Measurements from ENCODE around the gene HOXA5.
A peak's percentile ranks its signal among the peaks of the same experiment; 100 is the strongest.

The HOXA5 gene

DNA sequence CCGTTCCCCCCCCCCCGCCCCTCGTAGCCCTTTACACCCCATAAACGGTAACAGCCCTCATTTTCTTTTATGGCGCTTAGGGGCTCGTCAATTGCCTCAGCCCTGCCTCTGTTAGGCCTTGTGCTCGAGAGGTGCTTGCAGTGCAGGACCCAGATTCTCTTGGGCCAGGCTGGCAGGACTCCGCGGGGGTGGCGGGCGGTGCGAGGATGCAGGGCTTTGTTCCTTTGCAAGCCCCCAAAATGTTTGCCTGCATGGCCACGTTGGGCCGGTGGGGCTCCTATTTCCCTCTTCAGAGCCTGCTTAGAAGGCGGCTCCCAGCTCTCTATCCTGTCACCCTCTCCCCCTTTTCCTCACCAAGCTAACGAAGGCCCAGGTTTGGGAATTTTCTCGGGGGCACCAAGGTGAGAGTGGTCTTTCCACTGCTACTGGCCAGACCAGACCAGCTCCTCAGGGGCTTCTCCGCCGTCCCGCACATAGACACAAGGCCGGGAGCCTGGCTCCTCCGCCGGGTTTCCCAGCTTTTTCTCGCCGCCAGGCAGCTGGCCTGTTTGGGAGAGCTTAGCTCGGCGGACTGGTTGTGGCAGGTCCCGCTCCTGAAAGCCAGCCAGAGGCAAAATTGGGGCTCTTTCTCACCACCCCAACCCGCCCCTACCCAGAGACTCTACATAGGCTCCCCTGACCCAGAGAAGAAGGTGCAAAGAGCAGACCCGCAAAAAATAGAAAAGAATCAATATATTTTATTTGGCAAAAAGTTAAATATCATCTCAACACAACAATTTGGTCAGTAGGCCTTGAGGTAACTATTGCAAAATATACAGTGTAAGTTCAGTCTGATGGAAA is 18.5 kb upstream of the HOXA5 start:
- TF ChIP-seq, protein P1, sequence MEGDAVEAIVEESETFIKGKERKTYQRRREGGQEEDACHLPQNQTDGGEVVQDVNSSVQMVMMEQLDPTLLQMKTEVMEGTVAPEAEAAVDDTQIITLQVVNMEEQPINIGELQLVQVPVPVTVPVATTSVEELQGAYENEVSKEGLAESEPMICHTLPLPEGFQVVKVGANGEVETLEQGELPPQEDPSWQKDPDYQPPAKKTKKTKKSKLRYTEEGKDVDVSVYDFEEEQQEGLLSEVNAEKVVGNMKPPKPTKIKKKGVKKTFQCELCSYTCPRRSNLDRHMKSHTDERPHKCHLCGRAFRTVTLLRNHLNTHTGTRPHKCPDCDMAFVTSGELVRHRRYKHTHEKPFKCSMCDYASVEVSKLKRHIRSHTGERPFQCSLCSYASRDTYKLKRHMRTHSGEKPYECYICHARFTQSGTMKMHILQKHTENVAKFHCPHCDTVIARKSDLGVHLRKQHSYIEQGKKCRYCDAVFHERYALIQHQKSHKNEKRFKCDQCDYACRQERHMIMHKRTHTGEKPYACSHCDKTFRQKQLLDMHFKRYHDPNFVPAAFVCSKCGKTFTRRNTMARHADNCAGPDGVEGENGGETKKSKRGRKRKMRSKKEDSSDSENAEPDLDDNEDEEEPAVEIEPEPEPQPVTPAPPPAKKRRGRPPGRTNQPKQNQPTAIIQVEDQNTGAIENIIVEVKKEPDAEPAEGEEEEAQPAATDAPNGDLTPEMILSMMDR (IDR thresholded peaks at IDR 0.05; ENCODE audit: extremely low read depth, insufficient read depth, missing control alignments), result no peak
- in situ Hi-C loops (cut with MboI; ENCODE audit: low pct_unique_long_range_greater_than_20kb, low sequenced_read_pairs, unreplicated experiment), result loop anchor here (10.0 to 25.0 kb wide), 2 partner anchors 800 to 1307 kb away; no protein-coding TSS in a partner anchor
- no peak for DNase-seq (ENCODE audit: low spot score)

DNA sequence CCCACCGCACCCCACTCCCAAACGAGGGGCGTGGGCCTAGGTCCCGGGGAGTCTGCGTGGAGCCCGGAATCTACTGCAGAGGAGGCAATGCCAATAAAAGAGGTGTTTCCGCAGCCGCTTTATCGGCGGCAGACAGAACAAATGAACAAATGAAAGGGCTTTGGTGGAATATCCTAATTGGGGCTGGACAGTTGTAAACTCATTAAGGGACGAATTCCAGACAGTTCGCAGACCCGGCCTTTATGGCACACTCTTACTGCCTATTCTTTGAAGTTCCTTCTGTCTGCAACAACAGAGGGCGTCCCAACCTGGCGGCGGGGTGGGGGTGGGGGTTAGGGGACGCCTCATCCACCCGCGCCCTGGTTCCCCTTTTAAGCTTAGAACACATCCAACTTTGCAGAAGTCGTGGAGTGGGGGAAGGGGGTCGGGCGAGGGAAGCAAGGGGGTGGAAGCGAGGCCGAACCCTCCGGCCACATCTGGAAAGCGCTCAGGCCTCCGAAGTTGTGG is 17.8 kb upstream of the HOXA5 start:
- in situ Hi-C loops (cut with MboI; ENCODE audit: low pct_unique_long_range_greater_than_20kb, low sequenced_read_pairs, unreplicated experiment), result loop anchor here (10.0 to 25.0 kb wide), 2 partner anchors 799 to 1306 kb away; no protein-coding TSS in a partner anchor
- TF ChIP-seq, protein P1 (IDR thresholded peaks at IDR 0.05; ENCODE audit: extremely low read depth, insufficient read depth, missing control alignments), result no peak
- DNase-seq (ENCODE audit: low spot score), result no peak

DNA sequence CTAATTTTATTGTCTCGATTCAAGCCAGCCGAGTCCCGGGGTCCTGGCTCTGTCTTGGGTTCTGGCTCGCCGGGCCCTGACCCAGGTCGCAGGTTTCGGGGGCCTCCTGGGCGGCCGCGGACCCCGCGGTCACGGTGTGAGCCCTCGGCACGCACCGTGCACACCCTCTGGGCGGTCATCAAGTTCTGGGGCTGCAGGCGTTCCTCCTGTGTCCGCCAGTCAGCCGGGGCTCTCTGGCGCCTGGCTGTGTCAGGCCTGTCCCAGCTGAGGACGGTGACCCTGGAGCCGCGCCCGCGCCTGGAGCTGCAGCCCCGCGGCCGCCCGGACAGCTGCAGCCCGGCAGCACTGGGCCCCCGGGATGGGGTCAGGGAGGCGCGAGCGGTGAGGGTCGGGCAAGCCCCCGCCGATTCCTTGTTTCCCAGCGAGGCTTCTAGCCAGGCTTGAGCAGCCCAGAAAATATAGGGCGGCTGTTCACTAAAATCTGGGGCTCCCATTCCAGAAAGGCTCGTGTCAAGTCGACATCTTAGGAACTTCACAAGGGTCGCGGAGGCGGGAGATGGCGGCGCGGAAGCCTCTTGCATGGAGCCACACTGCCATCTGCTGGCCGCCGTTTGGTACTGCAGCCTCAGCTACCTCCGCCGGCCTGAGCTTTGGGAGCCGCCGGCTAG is 17.2 kb upstream of the HOXA5 start:
- TF ChIP-seq, protein P1 (IDR thresholded peaks at IDR 0.05; ENCODE audit: extremely low read depth, insufficient read depth, missing control alignments), result peak; percentile 99
- peak; percentile 91 for DNase-seq (ENCODE audit: low spot score)
- in situ Hi-C loops (cut with MboI; ENCODE audit: low pct_unique_long_range_greater_than_20kb, low sequenced_read_pairs, unreplicated experiment), result loop anchor here (10.0 to 25.0 kb wide), 2 partner anchors 798 to 1306 kb away; no protein-coding TSS in a partner anchor

DNA sequence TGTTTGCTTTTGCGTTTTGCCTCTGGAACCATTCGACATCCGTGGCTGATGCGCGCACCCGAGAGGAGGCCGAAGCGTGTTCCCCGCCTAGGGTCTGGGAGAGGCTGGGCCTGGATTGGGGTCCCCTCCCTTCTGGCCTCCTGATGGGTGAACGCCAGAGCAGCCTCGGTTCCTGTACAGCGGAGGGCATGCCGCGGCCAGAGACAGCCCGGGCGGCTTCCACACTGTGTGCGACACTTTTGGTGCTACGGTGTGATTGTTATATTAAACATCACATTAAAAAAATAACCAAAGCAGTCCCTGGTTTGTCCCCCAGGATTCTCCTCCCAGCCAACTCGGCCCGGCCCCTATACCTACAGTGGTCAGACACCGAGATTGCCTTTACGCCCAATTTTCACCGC is 16.7 kb upstream of the HOXA5 start:
- in situ Hi-C loops (cut with MboI; ENCODE audit: low pct_unique_long_range_greater_than_20kb, low sequenced_read_pairs, unreplicated experiment), result loop anchor here (10.0 to 25.0 kb wide), 2 partner anchors 798 to 1305 kb away; no protein-coding TSS in a partner anchor
- TF ChIP-seq, protein P1 (IDR thresholded peaks at IDR 0.05; ENCODE audit: extremely low read depth, insufficient read depth, missing control alignments), result no peak
- no peak for DNase-seq (ENCODE audit: low spot score)

DNA sequence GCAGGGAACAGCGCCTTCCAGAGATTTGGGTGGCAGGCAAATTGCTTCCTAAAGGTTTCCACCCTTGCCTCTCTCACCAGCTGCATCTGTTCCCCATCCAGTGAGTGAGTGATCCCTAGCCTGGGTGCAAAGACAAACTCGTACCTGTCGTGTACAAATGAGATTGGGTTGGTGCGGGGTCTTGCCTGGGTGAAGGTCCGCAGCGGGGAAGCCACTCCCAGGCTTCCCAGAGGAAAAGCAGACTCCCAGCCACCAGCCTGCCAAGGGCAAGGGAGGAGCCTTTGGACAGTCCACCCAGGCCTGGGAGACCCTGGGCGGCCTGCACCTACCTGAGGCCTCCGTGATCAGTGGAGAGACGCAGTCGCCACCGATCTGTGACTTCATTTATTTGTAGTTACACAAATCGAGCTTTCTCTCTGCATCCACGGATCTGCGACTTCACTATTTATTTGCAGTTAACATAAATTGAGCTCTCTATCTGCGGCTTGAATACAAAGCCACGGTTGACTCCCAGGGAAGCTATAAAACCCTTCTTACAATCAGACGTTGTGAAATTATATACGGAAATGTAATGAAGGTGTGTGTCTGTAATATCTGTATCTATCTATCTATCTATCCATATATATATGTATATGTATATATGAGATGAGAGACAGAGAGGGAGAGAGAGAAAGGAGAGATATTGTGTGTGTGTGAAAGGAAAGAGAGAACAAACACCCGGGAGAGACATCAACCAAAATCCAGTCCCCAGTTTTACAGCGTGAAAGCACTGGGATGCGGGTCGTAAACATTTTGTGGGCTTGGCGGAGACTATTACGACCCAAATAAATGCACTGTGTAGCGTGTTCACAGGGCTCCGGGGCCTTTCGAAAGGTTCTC is 16.0 kb upstream of the HOXA5 start:
- DNase-seq (ENCODE audit: low spot score), result no peak
- TF ChIP-seq, protein P1 (IDR thresholded peaks at IDR 0.05; ENCODE audit: extremely low read depth, insufficient read depth, missing control alignments), result no peak
- in situ Hi-C loops (cut with MboI; ENCODE audit: low pct_unique_long_range_greater_than_20kb, low sequenced_read_pairs, unreplicated experiment), result loop anchor here (10.0 to 25.0 kb wide), 3 partner anchors 85 to 1305 kb away; partner anchors contain the start of gene EVX1
